IPS-15b (cell line): ENCODE data around the gene IL17C.

Experiments used
- H3K27me3 ChIP-seq: one replicate; pipeline ENCODE4 v1.6.1; 2013; ENCODE audit warnings: low read length; ENCODE audit not compliant: control insufficient read depth, insufficient read depth
- H3K36me3 ChIP-seq: one replicate; pipeline ENCODE4 v1.6.1; 2013; ENCODE audit warnings: low read length; ENCODE audit not compliant: control insufficient read depth, insufficient read depth
- H3K4me1 ChIP-seq: one replicate; pipeline ENCODE4 v1.6.1; 2013; ENCODE audit warnings: mild to moderate bottlenecking, low read length; ENCODE audit not compliant: control insufficient read depth, insufficient read depth
- H3K4me3 ChIP-seq: one replicate; pipeline ENCODE4 v1.5.1; 2013; ENCODE audit warnings: low read depth, low read length
- H3K9ac ChIP-seq: one replicate; pipeline ENCODE4 v1.6.1; 2013; ENCODE audit warnings: low read depth, mild to moderate bottlenecking, low read length
- H3K9me3 ChIP-seq: one replicate; pipeline ENCODE4 v1.6.1; 2013; ENCODE audit warnings: mild to moderate bottlenecking, low read length; ENCODE audit not compliant: control insufficient read depth, insufficient read depth

Gene IL17C

GRCh38 chr16:88610909-88611812 lies 27.2 kb upstream of the IL17C start:
- Histone ChIP-seq H3K27me3 (no peaks in the 10 kb centered on the region), H3K36me3 (peaks cover 19% of the 10 kb centered on the region), H3K4me1 (peaks cover 4% of the 10 kb centered on the region), H3K9ac (peak overlapping the region; percentile 41), H3K9me3 (no peaks in the 10 kb centered on the region), H3K4me3 (peak overlapping the region; percentile 43)

GRCh38 chr16:88613293-88613692 lies 25.1 kb upstream of the IL17C start:
- peaks cover 15% of the 10 kb centered on the region for H3K36me3 ChIP-seq
- H3K4me1 ChIP-seq, result peaks cover 4% of the 10 kb centered on the region
- H3K4me3 ChIP-seq, result no peak overlapping the region
- no peaks in the 10 kb centered on the region for H3K9me3 ChIP-seq
- H3K9ac ChIP-seq, result no peak overlapping the region
- H3K27me3 ChIP-seq, result no peaks in the 10 kb centered on the region

- peaks cover 19% of the 10 kb centered on the region for H3K36me3 ChIP-seq
- H3K27me3 ChIP-seq, result no peaks in the 10 kb centered on the region
Measured at GRCh38 chr16:88613911-88614817, 24.2 kb upstream of the IL17C start.

GRCh38 chr16:88614818-88615580 lies 23.4 kb upstream of the IL17C start:
- Histone ChIP-seq H3K9ac (no peak overlapping the region), H3K9me3 (no peaks in the 10 kb centered on the region), H3K27me3 (no peaks in the 10 kb centered on the region), H3K36me3 (peaks cover 19% of the 10 kb centered on the region), H3K4me3 (no peak overlapping the region), H3K4me1 (peaks cover 4% of the 10 kb centered on the region)

More at GRCh38 chr16:88613911-88614817, 24.2 kb upstream of the IL17C start:
- no peak overlapping the region for H3K4me3 ChIP-seq
- no peaks in the 10 kb centered on the region for H3K9me3 ChIP-seq
- H3K4me1 ChIP-seq, result peaks cover 4% of the 10 kb centered on the region
- peak overlapping the region; percentile 2 for H3K9ac ChIP-seq

GRCh38 chr16:88616320-88616719 lies 22.1 kb upstream of the IL17C start:
- Histone ChIP-seq H3K27me3 (no peaks in the 10 kb centered on the region), H3K36me3 (peaks cover 19% of the 10 kb centered on the region), H3K4me1 (no peaks in the 10 kb centered on the region), H3K4me3 (no peak overlapping the region), H3K9ac (no peak overlapping the region), H3K9me3 (no peaks in the 10 kb centered on the region)

- H3K36me3 ChIP-seq, result peaks cover 18% of the 10 kb centered on the region
- no peaks in the 10 kb centered on the region for H3K27me3 ChIP-seq
- H3K9me3 ChIP-seq, result no peaks in the 10 kb centered on the region
- no peaks in the 10 kb centered on the region for H3K4me1 ChIP-seq
- no peak overlapping the region for H3K9ac ChIP-seq
- no peak overlapping the region for H3K4me3 ChIP-seq
Measured at GRCh38 chr16:88616736-88617135, 21.6 kb upstream of the IL17C start.

GRCh38 chr16:88617268-88618031 lies 20.9 kb upstream of the IL17C start:
- Histone ChIP-seq H3K36me3 (peaks cover 21% of the 10 kb centered on the region), H3K9ac (no peak overlapping the region), H3K27me3 (no peaks in the 10 kb centered on the region), H3K4me3 (no peak overlapping the region), H3K4me1 (no peaks in the 10 kb centered on the region), H3K9me3 (no peaks in the 10 kb centered on the region)

- H3K9ac ChIP-seq, result no peak overlapping the region
- H3K9me3 ChIP-seq, result no peaks in the 10 kb centered on the region
- H3K4me1 ChIP-seq, result no peaks in the 10 kb centered on the region
- no peaks in the 10 kb centered on the region for H3K27me3 ChIP-seq
- H3K4me3 ChIP-seq, result no peak overlapping the region
- H3K36me3 ChIP-seq, result peaks cover 30% of the 10 kb centered on the region
Measured at GRCh38 chr16:88618182-88618955, 20.0 kb upstream of the IL17C start.

- H3K4me1 ChIP-seq, result no peaks in the 10 kb centered on the region
Measured at GRCh38 chr16:88618956-88619667, 19.3 kb upstream of the IL17C start.

More at GRCh38 chr16:88618956-88619667, 19.3 kb upstream of the IL17C start:
- no peak overlapping the region for H3K4me3 ChIP-seq
- H3K9ac ChIP-seq, result no peak overlapping the region
- peaks cover 35% of the 10 kb centered on the region for H3K36me3 ChIP-seq
- H3K9me3 ChIP-seq, result no peaks in the 10 kb centered on the region
- H3K27me3 ChIP-seq, result no peaks in the 10 kb centered on the region
